OCI-LY1 (cell line): Measurements from ENCODE around the gene SEC16A.

Experiments
- EZH2 ChIP-seq: fragments of 200-600 bp; sonication (generic), shearing (Covaris generic); IDR thresholded peaks from 2 replicates; pipeline ENCODE4 v1.8.0; 2017; ENCODE audit warnings: borderline replicate concordance, mixed run types, mild to moderate bottlenecking, antibody characterized with exemption, low read length, moderate library complexity, mixed read lengths
- TF ChIP-seq, protein P1 (sequence below): fragments of 200-600 bp; sonication (generic), shearing (Covaris generic); IDR thresholded peaks from 2 replicates; pipeline ENCODE4 v1.5.1; 2017; ENCODE audit warnings: mild to moderate bottlenecking, antibody characterized with exemption, low read length, moderate library complexity, mixed read lengths

GRCh38 chr9:136518623-136519022 lies 35.8 kb upstream of the SEC16A start:
- TF ChIP-seq, protein P1, sequence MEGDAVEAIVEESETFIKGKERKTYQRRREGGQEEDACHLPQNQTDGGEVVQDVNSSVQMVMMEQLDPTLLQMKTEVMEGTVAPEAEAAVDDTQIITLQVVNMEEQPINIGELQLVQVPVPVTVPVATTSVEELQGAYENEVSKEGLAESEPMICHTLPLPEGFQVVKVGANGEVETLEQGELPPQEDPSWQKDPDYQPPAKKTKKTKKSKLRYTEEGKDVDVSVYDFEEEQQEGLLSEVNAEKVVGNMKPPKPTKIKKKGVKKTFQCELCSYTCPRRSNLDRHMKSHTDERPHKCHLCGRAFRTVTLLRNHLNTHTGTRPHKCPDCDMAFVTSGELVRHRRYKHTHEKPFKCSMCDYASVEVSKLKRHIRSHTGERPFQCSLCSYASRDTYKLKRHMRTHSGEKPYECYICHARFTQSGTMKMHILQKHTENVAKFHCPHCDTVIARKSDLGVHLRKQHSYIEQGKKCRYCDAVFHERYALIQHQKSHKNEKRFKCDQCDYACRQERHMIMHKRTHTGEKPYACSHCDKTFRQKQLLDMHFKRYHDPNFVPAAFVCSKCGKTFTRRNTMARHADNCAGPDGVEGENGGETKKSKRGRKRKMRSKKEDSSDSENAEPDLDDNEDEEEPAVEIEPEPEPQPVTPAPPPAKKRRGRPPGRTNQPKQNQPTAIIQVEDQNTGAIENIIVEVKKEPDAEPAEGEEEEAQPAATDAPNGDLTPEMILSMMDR, result no peak
- no peak for TF ChIP-seq EZH2
